Measurements from ENCODE around the gene YIPF5. TPM values are rescaled to one million over a fixed set of nuclear protein-coding genes. Genes with fewer than 3 reads are reported as not detected.

The YIPF5 gene
- total and polyA plus RNA-seq, 2 donors (not counting 3 experiments of a cell fraction or from before 2014, with no cell fraction given) = 73.7 to 78.7 TPM

DNA sequence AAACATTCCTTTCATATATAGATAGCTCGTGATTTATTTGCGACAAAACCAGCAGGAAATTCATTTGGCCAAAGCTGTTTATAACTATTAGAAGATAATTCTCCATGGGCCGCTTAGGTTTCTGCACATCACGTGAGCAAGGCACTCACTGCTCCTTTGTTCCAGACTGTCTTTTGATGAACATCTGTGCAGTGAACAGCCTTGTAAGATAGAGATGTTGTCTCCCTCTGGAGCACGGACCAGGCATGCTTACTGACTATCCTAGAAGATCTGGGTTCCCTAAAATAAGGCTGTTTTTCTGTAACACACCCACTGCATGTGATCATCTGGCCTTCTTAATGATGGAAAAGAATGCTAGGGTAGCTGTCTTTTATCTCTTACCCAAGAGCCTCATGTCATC lies 30.9 kb downstream of the YIPF5 start:
- dilution Hi-C loops (cut with MboI; ENCODE audit: extremely low pct_ligation_motif_present, low sequenced_read_pairs) (no loop called here), intact Hi-C loops (cut with micrococcal nuclease) (no loop called here)
- FAIRE-seq (no peak), DNase-seq (ENCODE audit: low read depth, low spot score) (no peak)
- H2AFZ ChIP-seq (ENCODE audit: low read depth, low read length) = no peak overlapping the region
- H3K27ac ChIP-seq (ENCODE audit: insufficient read depth, low read depth, low read length) = no peak overlapping the region
- H3K27me3 ChIP-seq (ENCODE audit: control insufficient read depth in 2 of 2, insufficient read depth in 2 of 2, low read length in 2 of 2) = no peaks in the 10 kb centered on the region
- H4K20me1 ChIP-seq (replicated peaks; ENCODE audit: control insufficient read depth, extremely low read depth, insufficient read depth, low read length) = no peaks in the 10 kb centered on the region
- H3K9me3 ChIP-seq (replicated peaks; ENCODE audit: control insufficient read depth, insufficient read depth, low read length) = no peaks in the 10 kb centered on the region
- H3K79me2 ChIP-seq (ENCODE audit: control insufficient read depth, insufficient read depth, low read length) = no peaks in the 10 kb centered on the region
- H3K9me1 ChIP-seq (replicated peaks; ENCODE audit: control insufficient read depth, extremely low read depth, insufficient read depth, low read length) = no peaks in the 10 kb centered on the region
- ChIA-PET CTCF (interaction anchor here (1.0 to 4.4 kb wide), 8 partner anchors 8 to 1251 kb away, joined by 3 to 31 read pairs (median 3); no protein-coding TSS in a partner anchor), POLR2A (no interaction called here)
- no peak for TF ChIP-seq GATA2 (IDR thresholded peaks at IDR 0.05; ENCODE audit: insufficient read depth, insufficient read length, low read depth, low read length)
- no peak for TF ChIP-seq JUN (IDR thresholded peaks at IDR 0.05; ENCODE audit: borderline replicate concordance, insufficient read depth, insufficient read length, low read depth)
- no peak for TF ChIP-seq POLR2A (IDR thresholded peaks at IDR 0.05; ENCODE audit: low read depth, low read length)
- TF ChIP-seq MYC (IDR thresholded peaks at IDR 0.05; ENCODE audit: low read depth, low read length) = no peak
- no peak for TF ChIP-seq CTCF (IDR thresholded peaks at IDR 0.05; ENCODE audit: extremely low read depth in 1 of 2, insufficient read depth in 1 of 2, low read depth in 1 of 2, low read length in 2 of 2)
- TF ChIP-seq EZH2 (IDR thresholded peaks at IDR 0.05; ENCODE audit: borderline replicate concordance, low read depth, low read length, severe bottlenecking) = no peak
- no peak for TF ChIP-seq POLR2AphosphoS5 (IDR thresholded peaks at IDR 0.05; ENCODE audit: insufficient read depth, low read depth, low read length)
- TF ChIP-seq FOS (IDR thresholded peaks at IDR 0.05; ENCODE audit: borderline replicate concordance, insufficient read depth, low read length) = no peak
- no peak for TF ChIP-seq MAX (IDR thresholded peaks at IDR 0.05; ENCODE audit: insufficient read depth, insufficient read length)
- no peaks in the 10 kb centered on the region for H3K36me3 ChIP-seq (ENCODE audit: control insufficient read depth in 2 of 2, extremely low read depth in 1 of 2, insufficient read depth in 2 of 2, low read length in 2 of 2)
- no peak overlapping the region for H3K4me2 ChIP-seq (ENCODE audit: insufficient read depth, low read length)
- no TSS peak for BruUV-seq (replicated peaks)
- no peak overlapping the region for H3K9ac ChIP-seq (replicated peaks; ENCODE audit: extremely low read depth, insufficient read depth, low read length)
- H3K4me3 ChIP-seq (replicated peaks in 1 of 3; ENCODE audit: insufficient read depth in 1 of 3, low read depth in 1 of 3, low read length in 3 of 3) = no peak overlapping the region
- H3K4me1 ChIP-seq (ENCODE audit: control insufficient read depth, extremely low read depth, insufficient read depth, low read length) = peaks cover 7% of the 10 kb centered on the region
